NCI-H2029 treated with DMSO at 0.1 percent for 48 hours (cell line): ENCODE data around the gene RBP3.
A peak's percentile ranks its signal among the peaks of the same experiment; 100 is the strongest.

Experiments used
- DNase-seq: peaks from one replicate; lab custom pipeline; 2025; lab: John Stamatoyannopoulos, UW

The RBP3 gene

DNA sequence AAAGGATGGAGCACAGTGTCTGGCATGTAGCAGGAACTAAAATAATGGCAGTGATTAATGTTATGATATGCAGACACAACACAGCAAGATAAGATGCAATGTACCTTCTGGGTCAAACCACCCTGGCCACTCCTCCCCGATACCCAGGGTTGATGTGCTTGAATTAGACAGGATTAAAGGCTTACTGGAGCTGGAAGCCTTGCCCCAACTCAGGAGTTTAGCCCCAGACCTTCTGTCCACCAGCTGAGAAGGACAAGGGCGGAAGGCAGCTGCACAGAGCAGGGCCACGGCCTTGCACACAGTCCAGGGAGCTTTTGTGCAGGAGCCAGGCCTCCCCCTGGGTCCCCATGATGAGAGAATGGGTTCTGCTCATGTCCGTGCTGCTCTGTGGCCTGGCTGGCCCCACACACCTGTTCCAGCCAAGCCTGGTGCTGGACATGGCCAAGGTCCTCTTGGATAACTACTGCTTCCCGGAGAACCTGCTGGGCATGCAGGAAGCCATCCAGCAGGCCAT, at the start of gene RBP3:
Gene RBP3 (plus strand): TSS at position 226 of the 514 bp plus-strand sequence. CDS start 122 bp downstream, at position 348.
- DNase-seq = no peak

DNA sequence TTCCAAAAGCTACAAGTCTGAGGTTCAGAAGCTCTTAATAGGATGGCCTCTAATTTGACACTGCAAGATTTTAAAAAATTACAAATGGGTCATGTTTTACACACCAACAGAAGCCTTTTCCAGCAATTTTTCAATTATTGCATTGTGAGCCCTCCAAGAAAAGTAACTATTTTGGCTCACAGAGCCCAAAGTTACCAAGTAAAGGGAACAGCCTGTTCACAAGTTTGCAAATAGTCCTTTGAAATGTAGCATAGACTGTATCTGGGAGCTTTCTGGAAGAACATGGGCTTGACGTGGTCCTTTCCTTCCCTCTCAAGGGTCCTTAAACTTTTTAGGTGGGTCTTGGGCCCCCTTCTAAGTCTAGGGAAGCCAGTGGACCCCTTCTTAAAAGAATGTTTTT, 49.4 kb upstream of the RBP3 start:
- DNase-seq = no peak

DNA sequence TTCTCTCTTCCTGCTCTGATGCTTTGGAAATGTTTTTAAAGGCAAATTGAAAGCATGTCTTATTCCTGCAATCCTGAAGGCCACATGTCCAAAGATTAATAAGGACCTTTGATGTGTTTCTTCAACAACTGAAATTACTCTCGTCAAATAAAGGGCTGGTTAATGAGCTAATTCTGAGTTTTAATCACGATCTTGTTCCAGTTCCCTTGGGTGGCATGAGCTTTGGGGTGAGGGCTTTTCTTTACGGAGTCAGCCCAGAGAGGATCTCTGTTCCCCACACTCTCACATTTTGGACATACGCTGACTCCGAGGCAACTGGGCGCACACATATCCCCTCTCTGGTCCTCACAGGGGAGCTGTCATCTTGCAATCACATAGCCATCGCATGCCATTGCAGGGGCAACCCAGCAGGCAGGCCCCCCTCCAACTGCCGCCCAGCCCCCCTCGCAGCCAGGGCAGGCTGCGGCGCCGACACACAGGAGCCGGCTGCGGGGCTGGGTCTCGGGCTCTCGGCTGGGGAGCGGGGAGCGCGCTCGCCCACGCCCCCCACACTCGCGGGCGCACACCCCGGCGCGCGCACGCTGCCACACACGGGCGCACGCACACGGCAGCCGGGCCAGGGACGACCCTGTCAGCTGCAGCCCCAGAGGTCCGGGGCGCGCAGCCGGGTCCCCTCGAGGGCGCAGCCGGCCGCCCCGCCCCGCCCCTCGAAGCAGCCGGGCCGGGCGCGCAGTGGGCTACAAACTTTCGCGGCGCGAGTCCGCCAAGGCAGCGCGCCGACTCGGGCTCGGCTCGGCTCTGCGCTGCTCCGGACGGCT, 48.3 kb upstream of the RBP3 start, which contains the start of gene GDF10:
Gene GDF10 (plus strand): TSS at position 587 of the 818 bp plus-strand sequence. CDS start 455 bp downstream, outside the sequence.
- DNase-seq = no peak

DNA sequence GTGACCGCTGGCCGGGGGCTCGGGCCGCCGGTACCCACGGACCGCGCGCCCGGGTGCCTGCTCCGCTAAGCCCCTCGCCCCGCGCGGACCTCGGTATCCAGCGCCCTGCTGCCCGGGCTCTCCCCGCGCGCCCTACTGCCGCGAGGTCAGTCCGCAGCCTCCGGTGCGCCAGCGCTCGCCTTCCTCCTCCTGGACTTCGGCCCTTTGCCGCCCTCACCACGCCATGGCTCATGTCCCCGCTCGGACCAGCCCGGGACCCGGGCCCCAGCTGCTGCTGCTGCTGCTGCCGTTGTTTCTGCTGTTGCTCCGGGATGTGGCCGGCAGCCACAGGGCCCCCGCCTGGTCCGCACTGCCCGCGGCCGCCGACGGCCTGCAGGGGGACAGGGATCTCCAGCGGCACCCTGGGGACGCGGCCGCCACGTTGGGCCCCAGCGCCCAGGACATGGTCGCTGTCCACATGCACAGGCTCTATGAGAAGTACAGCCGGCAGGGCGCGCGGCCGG, 47.7 kb upstream of the RBP3 start:
- DNase-seq = no peak

DNA sequence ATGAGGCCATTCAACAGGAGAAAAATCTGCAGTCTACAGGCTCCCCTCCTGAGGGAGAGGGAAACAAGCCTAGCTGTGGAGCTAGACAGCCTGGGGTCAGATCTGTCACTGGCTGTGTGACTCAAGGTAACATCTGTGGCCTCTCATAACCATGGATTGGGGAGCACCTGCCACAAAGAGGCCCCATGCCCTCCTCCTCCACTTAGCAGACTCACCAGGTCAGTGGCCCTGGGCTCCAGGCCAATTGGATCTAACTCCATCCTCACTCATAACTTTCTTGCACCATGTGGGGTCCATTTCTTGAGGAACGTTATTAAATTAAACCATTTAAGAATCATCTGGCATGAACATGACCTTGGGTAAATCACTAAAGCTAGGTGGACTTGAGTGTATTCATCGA, 46.3 kb upstream of the RBP3 start:
- no peak for DNase-seq

DNA sequence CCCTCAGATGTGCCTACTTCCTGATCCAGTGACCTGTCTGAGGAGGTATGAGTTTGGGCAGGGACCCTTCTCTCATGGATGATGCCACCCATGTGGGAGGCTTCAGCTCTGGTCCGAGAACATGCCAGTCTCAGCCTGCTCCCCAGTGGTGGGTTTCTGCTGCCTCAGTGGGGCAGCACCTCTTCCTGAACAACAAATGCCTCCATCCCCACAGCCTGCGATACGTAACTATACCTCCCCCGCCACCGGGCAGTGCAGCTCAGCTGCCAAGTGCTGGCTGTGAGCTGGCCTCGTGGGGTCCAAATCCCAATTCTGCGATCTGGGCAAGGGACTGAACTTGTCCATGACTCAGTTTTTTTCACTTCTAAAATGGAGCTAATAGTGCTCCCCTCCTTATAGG, 45.1 kb upstream of the RBP3 start:
- no peak for DNase-seq

DNA sequence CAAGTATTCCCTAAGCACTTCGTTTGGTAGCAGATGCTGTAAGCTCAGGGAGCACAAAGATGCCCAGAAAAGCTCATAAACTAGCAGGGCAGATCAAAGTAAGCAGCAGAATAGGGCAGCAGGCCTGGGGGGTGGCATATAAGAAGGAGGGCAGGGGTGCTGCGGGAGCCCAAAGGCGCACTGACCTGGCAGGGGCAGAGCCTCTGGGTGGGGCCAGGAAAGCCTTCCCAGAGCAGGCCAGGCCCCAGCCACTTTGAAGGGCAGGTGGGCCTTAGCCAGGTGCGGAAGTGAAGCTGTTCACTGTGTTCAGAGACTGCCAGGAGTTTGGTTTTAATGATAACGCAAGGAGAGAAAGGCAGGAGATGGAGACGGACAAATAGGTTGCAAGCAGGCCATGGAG, 44.3 kb upstream of the RBP3 start:
- no peak for DNase-seq

DNA sequence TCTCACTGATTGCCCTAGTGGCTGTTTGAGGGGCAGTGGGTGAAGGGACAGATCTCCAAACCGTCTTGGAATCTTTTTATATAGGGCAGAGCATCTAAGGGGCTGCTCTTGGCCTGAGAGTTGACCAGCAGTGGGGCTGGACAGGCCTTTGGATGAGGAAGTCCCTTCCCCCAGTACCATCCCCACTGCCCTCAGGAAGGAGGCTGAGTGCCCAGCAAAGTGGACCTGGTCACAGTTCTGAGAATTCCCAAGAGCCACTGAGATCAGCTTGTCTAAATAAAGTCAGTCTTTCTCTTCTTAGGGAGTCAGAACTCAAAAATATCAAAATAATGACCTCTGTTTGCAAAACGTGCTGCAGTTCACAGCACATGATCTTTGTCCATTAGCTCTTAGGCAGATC, 42.6 kb upstream of the RBP3 start:
- DNase-seq = no peak

DNA sequence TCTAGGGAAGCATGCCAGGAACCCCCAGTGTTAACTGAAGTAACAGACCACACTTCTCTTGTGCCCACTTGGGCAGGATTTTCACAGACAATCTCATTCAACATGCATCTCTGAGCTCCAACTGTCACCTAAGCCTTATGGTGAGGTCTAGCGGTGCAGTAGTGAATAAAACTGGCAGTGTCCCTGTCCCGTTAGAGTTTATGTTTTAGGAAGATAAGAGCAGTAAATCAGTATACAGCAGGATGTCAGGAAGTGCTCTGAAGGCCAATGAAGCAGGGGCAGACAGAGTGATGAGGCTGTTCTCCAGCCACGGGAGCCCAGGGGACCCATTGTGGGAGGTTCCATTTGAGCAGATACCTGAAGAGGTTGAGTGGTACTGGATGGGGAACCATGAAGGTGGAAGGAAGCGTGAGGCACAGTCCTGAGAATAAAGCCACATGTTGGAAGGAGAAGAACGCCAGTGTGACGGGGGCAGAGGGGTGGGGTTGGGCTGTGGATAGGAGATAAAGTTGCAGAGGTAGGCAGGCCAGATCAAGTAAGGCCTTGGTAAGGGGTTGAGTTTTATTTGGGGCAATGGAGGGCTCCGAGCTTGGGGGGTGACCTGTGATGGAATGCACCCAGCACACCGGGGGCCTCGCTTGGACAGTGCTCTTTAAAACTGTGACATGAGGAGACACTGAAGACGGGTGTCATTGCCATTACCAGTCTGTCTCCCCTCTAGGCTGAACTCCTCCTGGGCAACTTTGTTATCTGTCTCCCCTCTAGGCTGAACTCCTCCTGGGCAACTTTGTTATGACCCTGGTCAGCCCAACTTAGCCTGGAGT, 41.6 kb upstream of the RBP3 start:
- DNase-seq = no peak

DNA sequence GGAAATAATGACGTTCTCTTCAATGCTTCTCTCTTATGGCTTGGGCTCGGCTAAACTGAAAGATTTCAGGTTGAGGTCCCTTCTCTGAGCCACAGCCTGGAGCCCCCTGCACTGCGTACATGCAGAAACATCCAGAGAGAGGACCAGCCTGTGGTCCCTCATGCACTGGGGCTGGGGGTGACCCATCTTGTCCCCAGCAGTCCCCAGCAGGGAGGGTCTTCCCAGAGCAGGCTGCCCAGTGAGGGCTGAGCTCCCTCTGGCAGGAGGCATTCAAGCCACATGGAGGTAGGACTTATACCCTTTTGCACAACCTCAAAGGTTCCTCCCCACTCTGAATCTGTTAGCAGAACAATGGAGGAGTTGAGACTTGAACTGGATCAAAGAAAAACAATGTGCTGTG, 40.8 kb upstream of the RBP3 start:
- DNase-seq = no peak

DNA sequence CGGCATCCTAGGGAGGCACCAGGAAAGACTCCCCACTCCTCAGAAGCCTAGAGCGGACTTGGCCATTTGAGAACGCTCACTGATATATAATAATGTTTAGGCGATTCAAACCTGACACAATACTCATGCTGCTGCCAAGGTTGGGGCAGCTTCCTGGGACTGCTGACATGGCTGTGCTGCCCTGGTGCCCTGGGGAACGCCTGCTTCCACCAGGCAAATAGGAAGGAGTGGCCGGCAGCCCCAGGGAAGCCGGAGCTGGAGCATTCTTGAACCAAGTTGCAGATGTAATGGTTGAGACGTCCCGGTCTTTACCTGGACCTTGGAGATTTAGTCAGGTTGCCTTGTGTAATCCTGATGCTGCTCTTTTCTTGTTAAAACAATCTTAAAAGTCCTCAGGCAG, 39.4 kb upstream of the RBP3 start:
- DNase-seq = no peak

DNA sequence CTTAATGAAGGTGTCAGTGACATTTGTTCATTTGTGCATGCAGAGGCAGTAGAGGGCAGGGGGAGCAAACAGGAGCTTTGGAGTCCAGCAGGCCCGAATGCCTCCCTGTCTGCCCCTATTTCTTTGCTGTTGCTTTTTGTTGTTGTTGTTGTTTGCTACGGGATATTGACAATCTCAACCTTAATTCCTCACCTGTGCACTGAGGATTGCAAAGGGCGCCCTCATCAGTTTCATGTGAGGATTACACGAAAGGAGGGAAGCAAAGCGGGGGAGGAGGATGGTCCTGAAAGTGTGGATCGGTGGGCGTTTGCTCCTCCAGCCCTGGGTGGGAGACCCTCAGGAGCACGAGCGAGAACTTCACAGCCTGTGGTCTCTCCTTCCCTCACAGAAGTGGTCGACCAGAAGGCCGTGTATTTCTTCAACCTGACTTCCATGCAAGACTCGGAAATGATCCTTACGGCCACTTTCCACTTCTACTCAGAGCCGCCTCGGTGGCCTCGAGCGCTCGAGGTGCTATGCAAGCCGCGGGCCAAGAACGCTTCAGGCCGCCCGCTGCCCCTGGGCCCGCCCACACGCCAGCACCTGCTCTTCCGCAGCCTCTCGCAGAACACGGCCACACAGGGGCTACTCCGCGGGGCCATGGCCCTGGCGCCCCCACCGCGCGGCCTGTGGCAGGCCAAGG, 38.6 kb upstream of the RBP3 start:
- DNase-seq = no peak

DNA sequence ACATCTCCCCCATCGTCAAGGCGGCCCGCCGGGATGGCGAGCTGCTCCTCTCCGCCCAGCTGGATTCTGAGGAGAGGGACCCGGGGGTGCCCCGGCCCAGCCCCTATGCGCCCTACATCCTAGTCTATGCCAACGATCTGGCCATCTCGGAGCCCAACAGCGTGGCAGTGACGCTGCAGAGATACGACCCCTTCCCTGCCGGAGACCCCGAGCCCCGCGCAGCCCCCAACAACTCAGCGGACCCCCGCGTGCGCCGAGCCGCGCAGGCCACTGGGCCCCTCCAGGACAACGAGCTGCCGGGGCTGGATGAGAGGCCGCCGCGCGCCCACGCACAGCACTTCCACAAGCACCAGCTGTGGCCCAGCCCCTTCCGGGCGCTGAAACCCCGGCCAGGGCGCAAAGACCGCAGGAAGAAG, 38.1 kb upstream of the RBP3 start:
- no peak for DNase-seq

DNA sequence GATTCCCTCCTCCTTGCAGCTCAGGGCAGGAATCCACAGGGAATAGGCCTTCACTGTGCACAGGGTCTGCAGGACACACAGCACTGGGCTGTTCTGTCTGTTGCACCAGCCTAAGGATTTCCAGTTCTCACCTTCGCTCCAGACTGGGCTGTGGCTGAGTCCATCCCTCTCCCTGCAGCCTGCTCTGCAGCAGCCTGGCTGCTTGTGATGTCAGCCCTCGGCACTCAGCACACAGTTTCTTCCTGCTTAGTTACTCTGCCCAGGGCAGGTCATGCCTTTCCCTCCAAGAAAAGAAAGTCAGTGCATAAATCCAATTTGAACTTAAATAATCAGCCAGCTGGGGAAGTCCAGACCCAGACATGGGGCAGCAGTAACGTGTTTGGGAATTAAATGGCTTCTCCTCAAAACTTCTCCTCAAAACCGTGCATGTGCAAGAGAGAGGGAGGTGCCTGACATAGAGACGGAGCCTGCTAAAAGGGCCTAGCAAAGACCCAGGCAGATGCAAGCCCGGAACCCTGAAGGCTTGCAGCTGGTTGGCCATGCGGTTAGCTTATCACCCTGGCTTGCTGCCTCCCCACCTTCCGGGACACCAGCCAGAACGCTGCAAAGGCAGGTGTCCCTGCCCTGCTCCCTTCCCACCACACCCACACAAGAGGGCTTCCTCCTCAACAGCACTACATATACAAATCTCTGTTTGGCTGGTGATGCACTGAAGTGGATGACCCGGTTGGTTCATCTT, 36.8 kb upstream of the RBP3 start:
- DNase-seq = peak; percentile 46

DNA sequence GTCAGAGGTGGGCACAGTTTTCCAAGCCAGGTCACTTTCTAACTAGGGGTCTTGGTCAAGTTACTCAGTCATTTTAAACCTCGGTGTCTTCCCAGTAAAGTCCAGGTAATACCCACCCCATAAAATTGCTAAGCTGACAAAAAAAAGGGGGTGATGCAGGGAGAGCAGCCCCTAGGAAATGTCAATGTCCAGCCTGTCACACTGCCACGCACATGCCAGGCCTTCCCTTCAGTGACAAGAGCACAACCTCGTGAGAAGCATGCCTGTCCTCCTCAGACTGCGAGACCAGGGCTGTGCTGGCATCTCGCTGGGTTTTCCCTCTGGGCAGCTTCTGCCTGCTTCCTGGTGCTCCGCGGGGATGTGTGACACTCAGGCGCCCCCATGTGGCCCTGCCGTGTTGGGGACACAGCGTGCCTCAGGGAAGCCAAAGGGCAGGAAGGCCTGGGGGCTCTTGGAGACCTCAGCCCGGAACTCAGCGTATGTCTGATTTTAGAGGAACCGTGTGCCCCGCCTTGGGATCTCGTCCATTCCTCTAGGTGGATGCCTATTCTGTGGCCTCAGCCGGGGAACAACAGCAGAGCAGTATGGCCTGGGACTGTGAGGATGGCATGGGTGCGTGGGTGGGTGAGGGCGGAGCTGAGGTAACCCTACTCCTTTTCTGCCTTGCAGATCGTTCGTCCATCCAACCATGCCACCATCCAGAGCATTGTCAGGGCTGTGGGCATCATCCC, 36.1 kb upstream of the RBP3 start:
- peak; percentile 13 for DNase-seq

DNA sequence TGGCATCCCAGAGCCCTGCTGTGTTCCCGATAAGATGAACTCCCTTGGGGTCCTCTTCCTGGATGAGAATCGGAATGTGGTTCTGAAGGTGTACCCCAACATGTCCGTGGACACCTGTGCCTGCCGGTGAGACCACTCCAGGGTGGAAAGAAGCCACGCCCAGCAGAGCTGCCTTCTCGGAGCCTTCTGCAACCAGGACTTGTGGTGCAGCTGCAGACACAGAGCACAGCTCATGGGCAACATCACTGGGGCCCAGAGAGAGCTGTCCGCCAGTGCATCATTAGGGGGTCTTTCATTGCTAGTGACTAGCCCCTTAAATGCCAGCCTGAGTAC, 35.5 kb upstream of the RBP3 start:
- no peak for DNase-seq

DNA sequence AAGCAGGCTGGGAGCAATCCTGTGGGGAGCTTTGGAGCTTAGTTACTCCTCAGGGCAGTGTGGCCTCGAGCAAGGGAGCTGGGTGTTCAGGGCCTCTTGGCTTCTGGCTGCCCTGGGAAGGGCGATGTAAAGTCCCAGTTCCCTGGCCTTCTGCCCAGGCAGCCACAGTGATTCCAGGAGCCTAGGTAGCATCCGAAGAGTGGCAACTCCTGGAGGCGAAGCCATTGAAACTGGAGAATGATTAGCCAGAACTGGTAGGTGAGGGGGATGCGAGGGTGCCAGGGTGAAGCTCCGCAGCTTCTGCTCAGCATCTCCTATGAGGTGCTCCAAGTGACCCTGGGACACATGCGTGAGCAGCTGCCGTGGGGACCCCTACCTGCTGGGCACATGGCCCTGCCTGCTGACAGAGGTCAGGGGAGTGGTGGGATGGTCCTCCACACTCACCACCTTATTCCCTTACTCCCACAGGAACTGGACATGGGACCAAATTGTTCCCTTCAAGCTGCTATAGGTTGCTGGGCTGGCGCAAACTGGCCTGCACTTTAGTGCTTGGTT, 33.7 kb upstream of the RBP3 start:
- DNase-seq = no peak

DNA sequence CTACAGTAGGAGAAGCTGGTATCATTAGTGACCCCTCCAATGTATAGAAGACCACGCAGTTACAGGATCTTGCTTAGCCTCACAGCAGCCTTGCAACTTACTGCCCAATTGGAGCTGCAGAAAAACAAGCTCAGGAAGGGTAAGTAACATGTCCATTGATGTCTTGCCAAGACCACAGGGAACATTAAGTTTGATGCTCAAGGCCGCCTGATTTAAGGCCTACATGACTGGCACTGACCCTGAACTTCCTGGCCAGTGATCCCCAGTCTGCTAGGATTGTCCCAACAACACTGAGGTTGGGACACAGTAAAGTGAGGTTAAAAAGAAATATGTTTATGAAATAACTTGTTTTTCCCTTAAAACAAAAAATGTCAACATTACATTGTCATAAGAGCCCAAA, 32.7 kb upstream of the RBP3 start:
- no peak for DNase-seq

DNA sequence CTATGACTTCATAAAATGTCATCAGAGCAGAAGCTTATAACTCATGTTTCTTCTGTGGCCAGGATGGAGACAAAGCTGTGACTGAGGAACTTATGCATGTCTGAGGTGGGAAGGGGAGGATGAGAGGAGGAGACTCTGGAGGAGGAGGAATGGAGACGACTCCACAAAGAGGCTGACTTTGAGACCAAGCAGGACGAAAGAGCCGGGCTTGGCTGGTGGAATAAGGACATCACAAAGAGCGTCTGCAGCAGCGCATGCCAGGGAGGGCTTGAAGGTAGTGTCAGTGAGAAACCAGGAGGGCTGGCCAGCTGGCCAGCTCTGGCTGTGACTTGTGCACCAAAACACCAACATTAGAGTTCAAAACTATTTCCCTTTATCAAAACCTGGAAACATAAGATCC, 32.0 kb upstream of the RBP3 start:
- no peak for DNase-seq

DNA sequence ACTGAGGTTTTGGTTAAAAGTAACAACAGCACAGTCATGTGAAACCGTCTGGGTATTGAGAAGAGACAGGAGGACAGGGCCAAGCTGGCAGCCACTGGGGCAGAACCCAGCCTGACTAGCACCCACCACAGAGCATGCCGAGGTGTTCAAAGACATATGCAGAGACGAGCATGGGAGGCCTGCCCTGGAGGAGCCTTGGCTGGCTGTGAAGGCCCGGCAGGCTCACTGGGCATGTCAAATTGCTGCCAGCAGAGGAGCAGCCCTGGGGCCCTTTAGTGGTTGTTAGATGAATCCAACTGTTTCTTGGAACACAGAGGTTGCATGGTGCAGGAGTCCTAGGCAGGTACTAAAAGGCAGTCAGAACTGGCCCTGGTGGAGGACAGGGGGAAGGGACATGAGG, 30.9 kb upstream of the RBP3 start:
- DNase-seq = no peak

DNA sequence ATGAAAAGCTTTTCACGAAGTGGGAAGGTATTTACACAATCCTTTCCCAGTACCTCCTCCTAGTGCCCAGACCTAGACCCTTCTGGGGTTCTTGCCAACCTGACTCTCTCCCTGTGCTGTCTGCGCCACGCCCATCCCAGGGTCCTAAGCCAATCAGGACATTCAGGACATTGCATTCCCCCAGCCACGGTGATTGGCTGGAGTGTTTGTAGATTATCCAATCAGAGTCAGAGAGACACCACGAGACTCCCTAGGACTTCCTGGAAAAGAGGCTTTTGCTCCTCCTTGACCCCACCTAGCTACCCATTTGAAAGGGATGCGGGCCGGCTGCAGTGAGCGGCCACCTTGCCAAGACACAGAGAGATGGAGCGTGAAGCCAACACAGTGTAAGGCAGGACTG, 29.5 kb upstream of the RBP3 start:
- DNase-seq = no peak
